SK-N-SH (cell line): ENCODE measurements around the gene ZNF580. TPM values are rescaled to one million over a fixed set of nuclear protein-coding genes. Genes with fewer than 3 reads are reported as not detected.

Source experiments
- CTCF ChIA-PET: fragments of 300-600, 350-600 bp; formaldehyde crosslinking; extraction: SDS; loops from one replicate; lab custom pipeline; 2021; lab: Yijun Ruan, JAX
- POLR2A ChIA-PET: fragments of 350-600 bp; sonication (Branson Sonifier 250); formaldehyde crosslinking; extraction: SDS; loops from one replicate; lab custom pipeline; 2020; ENCODE audit warnings: antibody characterized with exemption, inconsistent platforms; lab: Yijun Ruan, JAX
- DNase-seq: peaks from one replicate; pipeline ENCODE4 v3.0.0; 2012
- H2AFZ ChIP-seq: fragments of 200-600 bp; sonication (generic); 2 replicates; pipeline ENCODE4 v1.8.1; 2016; ENCODE audit warnings: antibody characterized with exemption, mild to moderate bottlenecking, low read depth
- H3F3A ChIP-seq: fragments of 200-600 bp; sonication (generic); replicated peaks from 2 replicates; pipeline ENCODE3; 2016; ENCODE audit warnings: antibody characterized with exemption, mild to moderate bottlenecking; ENCODE audit not compliant: insufficient read depth
- H3K27ac ChIP-seq, 2 experiments: fragments of 200-500 bp in 1 of 2; fragments of 200-600 bp in 1 of 2; sonication (Bioruptor generic) in 1 of 2; sonication (generic), shearing (Covaris generic) in 1 of 2; 2 replicates each; pipeline versions ENCODE4 v1.5.1 to v1.6.1; 2014 to 2016; ENCODE audit warnings: low read depth in 2 of 2, inconsistent platforms in 1 of 2, low read length in 1 of 2, mild to moderate bottlenecking in 1 of 2, mixed read lengths in 1 of 2
- H3K27me3 ChIP-seq: fragments of 200-600 bp; sonication (generic), shearing (Covaris generic); 2 replicates; pipeline ENCODE4 v1.6.1; 2016; ENCODE audit warnings: mixed run types; ENCODE audit not compliant: insufficient read depth
- H3K36me3 ChIP-seq, 2 experiments: fragments of 200-500 bp in 1 of 2; fragments of 200-600 bp in 1 of 2; sonication (Bioruptor generic) in 1 of 2; sonication (generic) in 1 of 2; replicated peaks in 1 of 2; 2 replicates each; pipeline versions ENCODE3 to v1.5.1; 2014 to 2016; ENCODE audit warnings: low read length in 1 of 2, mild to moderate bottlenecking in 1 of 2; ENCODE audit not compliant: insufficient read depth in 2 of 2, control insufficient read depth in 1 of 2
- H3K4me1 ChIP-seq, 2 experiments: fragments of 200-500 bp in 1 of 2; fragments of 200-600 bp in 1 of 2; sonication (Bioruptor generic) in 1 of 2; sonication (generic), shearing (Covaris generic) in 1 of 2; 2 replicates each; pipeline versions ENCODE4 v1.5.1 to v1.6.1; 2014 to 2016; ENCODE audit warnings: low read depth in 1 of 2, low read length in 1 of 2, mixed run types in 1 of 2; ENCODE audit not compliant: insufficient read depth in 2 of 2, control insufficient read depth in 1 of 2
- H3K4me2 ChIP-seq: fragments of 200-600 bp; sonication (generic), shearing (Covaris generic); 2 replicates; pipeline ENCODE4 v1.6.1; 2017; ENCODE audit warnings: mixed run types
- H3K4me3 ChIP-seq, 2 experiments: fragments of 200-500 bp in 1 of 2; fragments of 200-600 bp in 1 of 2; sonication (Bioruptor generic) in 1 of 2; sonication (generic), shearing (Covaris generic) in 1 of 2; 2 replicates each; pipeline versions ENCODE4 v1.5.1 to v1.8.1; 2014 to 2016; ENCODE audit warnings: low read depth in 2 of 2, inconsistent platforms in 1 of 2, low read length in 1 of 2, mild to moderate bottlenecking in 1 of 2, mixed read lengths in 1 of 2, moderate library complexity in 1 of 2
- H3K79me2 ChIP-seq: fragments of 200-600 bp; sonication (generic); 2 replicates; pipeline ENCODE4 v1.8.1; 2017; ENCODE audit warnings: mild to moderate bottlenecking; ENCODE audit not compliant: insufficient read depth
- H3K9ac ChIP-seq: fragments of 200-600 bp; sonication (generic); 2 replicates; pipeline ENCODE4 v1.6.1; 2017; ENCODE audit warnings: mixed run types
- H3K9me2 ChIP-seq: fragments of 200-600 bp; sonication (generic); 2 replicates; pipeline ENCODE4 v1.6.1; 2017; ENCODE audit warnings: mixed run types
- H3K9me3 ChIP-seq: fragments of 200-600 bp; sonication (generic); 2 replicates; pipeline ENCODE4 v1.6.1; 2017; ENCODE audit warnings: mixed run types, mild to moderate bottlenecking, moderate library complexity
- H4K20me1 ChIP-seq: fragments of 200-600 bp; sonication (generic); 2 replicates; pipeline ENCODE4 v1.6.1; 2017; ENCODE audit warnings: mild to moderate bottlenecking, mixed run types; ENCODE audit not compliant: insufficient read depth
- CHD2 ChIP-seq: fragments of 150-350 bp; IDR thresholded peaks from 2 replicates; pipeline ENCODE4 v1.6.1; 2018; ENCODE audit warnings: low read length; ENCODE audit not compliant: partially characterized antibody
- EP300 ChIP-seq, 2 experiments: IDR thresholded peaks; 2 replicates each; pipeline versions ENCODE4 v1.4.0 to v1.6.1; 2012; ENCODE audit warnings: borderline replicate concordance in 1 of 2, low read depth in 1 of 2, low read length in 1 of 2
- EZH2phosphoT487 ChIP-seq: fragments of 200-600 bp; sonication (generic); IDR thresholded peaks from 2 replicates; pipeline ENCODE4 v1.6.1; 2017; ENCODE audit warnings: low read depth, mixed run types, mild to moderate bottlenecking, antibody characterized with exemption, moderate library complexity, borderline replicate concordance
- FOSL2 ChIP-seq: IDR thresholded peaks from 2 replicates; pipeline ENCODE4 v1.4.0; 2012; ENCODE audit warnings: low read depth, mild to moderate bottlenecking, moderate library complexity, borderline replicate concordance
- FOXM1 ChIP-seq: IDR thresholded peaks from 2 replicates; pipeline ENCODE4 v1.4.0; 2012; ENCODE audit warnings: low read depth, mild to moderate bottlenecking
- GATA2 ChIP-seq: sonication (generic); formaldehyde crosslinking; IDR thresholded peaks from 2 replicates; pipeline ENCODE4 v1.5.0; 2020; ENCODE audit warnings: mild to moderate bottlenecking, missing genetic modification reagents
- JUND ChIP-seq: IDR thresholded peaks from 2 replicates; pipeline ENCODE4 v1.4.0; 2012
- MXI1 ChIP-seq: IDR thresholded peaks from 2 replicates; pipeline ENCODE4 v1.6.1; 2012; ENCODE audit warnings: mild to moderate bottlenecking, low read depth, low read length, improper control_type of control experiment
- RCOR1 ChIP-seq: fragments of 150-350 bp; IDR thresholded peaks from 2 replicates; pipeline ENCODE4 v1.6.1; 2017; ENCODE audit warnings: antibody characterized with exemption, low read length
- RFX5 ChIP-seq: IDR thresholded peaks from 2 replicates; pipeline ENCODE4 v1.6.1; 2012; ENCODE audit warnings: mild to moderate bottlenecking, improper control_type of control experiment, low read length
- SIN3A ChIP-seq: IDR thresholded peaks from 2 replicates; pipeline ENCODE4 v1.6.1; 2012; ENCODE audit warnings: low read depth, mild to moderate bottlenecking, low read length, moderate library complexity, borderline replicate concordance
- TEAD4 ChIP-seq: IDR thresholded peaks from 2 replicates; pipeline ENCODE4 v1.4.0; 2012; ENCODE audit warnings: mild to moderate bottlenecking, borderline replicate concordance; ENCODE audit not compliant: insufficient read depth
- YY1 ChIP-seq: IDR thresholded peaks from 2 replicates; pipeline ENCODE4 v1.4.0; 2012; ENCODE audit warnings: low read depth, mild to moderate bottlenecking
- WGBS: methylation state at CpG from one replicate; pipeline ENCODE4 v1.1.6; 2017; ENCODE audit warnings: low lambda C conversion rate; 5-methylcytosine and 5-hydroxymethylcytosine counted together
- polyA plus RNA-seq, 3 experiments: library from polyadenylated mRNA; depleted of rRNA; stranded (reverse); fragments of >200 nt; gene quantifications; 2 replicates each; pipeline ENCODE4 v1.2.3, GENCODE V29; 2012
- TF ChIP-seq, protein P1 (sequence below): fragments of 200-600 bp; sonication (generic); IDR thresholded peaks from 2 replicates; pipeline ENCODE4 v1.6.1; 2017; ENCODE audit warnings: antibody characterized with exemption, mild to moderate bottlenecking, moderate library complexity
- TF ChIP-seq, protein P2 (sequence below): fragments of 150-350 bp; IDR thresholded peaks from 2 replicates; pipeline ENCODE4 v1.6.1; 2017; ENCODE audit warnings: antibody characterized with exemption, low read length, low read depth, borderline replicate concordance
- TF ChIP-seq, protein P3 (sequence below): IDR thresholded peaks from 2 replicates; pipeline ENCODE4 v1.6.1; 2012; ENCODE audit warnings: mild to moderate bottlenecking, low read depth, low read length, moderate library complexity

Gene ZNF580
- polyA plus RNA-seq, 1 of the 3 experiments (the other 2 are of a cell fraction), result 21.9 TPM

DNA sequence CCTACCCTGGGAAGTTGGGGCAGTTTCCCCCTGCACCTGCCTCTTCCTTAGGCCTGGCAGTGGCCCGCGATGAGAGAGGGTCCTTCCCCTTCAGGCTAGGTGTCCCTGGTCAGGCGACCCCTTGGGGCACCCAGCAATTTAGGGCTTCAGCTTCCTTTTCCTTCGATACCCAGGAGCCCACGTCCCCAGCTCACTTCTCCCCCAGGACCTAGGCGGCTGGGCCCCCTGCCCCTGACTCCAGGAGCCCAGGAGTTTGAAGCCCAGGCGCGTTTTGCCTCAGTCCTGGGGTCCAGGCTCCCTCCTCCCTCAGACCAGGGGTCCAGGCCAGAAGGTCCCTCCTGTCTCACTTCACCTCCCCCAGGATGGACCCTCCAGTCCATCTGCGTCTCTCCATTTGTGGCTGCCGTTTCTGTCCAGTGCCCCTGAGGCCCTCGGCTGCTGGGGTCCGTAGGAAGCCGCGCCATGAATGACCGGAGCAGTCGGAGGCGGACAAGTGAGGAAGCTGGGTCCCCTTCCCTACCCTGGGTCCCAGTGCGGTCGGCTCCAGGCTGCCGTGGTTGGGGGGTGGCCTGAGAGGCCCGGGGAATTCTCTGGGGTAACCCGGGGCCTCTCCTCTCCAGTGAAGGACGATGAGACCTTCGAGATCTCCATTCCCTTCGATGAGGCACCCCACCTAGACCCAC is 7.9 kb downstream of the ZNF580 start (continued):
- TF ChIP-seq, protein P1, sequence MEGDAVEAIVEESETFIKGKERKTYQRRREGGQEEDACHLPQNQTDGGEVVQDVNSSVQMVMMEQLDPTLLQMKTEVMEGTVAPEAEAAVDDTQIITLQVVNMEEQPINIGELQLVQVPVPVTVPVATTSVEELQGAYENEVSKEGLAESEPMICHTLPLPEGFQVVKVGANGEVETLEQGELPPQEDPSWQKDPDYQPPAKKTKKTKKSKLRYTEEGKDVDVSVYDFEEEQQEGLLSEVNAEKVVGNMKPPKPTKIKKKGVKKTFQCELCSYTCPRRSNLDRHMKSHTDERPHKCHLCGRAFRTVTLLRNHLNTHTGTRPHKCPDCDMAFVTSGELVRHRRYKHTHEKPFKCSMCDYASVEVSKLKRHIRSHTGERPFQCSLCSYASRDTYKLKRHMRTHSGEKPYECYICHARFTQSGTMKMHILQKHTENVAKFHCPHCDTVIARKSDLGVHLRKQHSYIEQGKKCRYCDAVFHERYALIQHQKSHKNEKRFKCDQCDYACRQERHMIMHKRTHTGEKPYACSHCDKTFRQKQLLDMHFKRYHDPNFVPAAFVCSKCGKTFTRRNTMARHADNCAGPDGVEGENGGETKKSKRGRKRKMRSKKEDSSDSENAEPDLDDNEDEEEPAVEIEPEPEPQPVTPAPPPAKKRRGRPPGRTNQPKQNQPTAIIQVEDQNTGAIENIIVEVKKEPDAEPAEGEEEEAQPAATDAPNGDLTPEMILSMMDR, result no peak

DNA sequence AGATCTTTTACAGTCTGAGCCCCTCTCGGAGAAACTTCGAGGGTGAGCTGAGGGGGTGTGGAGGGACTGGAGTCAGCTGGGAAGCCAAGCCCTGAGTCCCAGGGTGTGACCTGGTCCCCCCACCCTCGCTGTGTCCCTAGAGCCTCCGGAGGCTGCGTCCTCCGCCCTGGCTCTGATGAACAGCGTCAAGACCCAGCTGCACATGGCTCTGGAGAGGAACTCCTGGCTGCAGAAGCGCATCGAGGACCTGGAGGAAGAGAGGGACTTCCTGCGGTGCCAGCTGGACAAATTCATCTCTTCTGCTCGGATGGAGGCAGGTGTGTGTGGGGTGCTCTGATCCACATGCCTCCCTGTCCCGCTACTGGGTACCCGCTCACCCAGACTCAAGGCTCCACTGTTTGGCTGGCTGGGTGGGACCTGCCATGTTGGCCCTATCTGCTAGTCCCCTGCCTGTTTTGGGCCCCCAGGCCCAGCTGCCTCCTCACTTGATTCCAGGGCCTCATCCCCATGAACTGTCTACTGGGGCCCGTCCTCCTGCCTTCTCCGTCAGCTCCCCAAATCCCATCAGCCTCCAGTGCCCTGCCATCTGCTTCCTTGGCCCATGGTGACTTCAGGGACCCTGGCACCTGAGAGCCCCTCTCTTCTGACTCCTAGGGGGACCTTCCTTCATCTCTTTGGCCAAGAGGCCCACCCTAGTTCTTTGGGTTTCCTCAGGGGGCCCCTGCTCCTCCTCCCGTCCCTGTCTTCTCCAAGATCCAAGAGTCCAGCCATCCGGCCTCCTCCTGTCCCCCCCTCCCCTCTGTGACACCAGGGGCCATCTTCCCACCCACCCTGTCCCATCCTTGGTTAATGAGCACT is 8.7 kb downstream of the ZNF580 start:
- peaks cover 5 to 31% of the 10 kb centered on the region in 2 experiments; a peak in 2 of 4 replicates for H3K4me1 ChIP-seq
- no peaks in the 10 kb centered on the region for H3K9me3 ChIP-seq
- WGBS, result 97% methylated on average over 13 of the region's 17 CpGs
- TF ChIP-seq FOSL2 (no peak), EP300 (IDR thresholded peaks at IDR 0.05; ENCODE audit: borderline replicate concordance in 1 of 2, low read depth in 1 of 2, low read length in 1 of 2) (no peak), TEAD4 (no peak), YY1 (no peak), MXI1 (no peak), FOXM1 (no peak), CHD2 (no peak), RFX5 (no peak), JUND (no peak), SIN3A (no peak), RCOR1 (no peak), GATA2 (CRISPR knock-in tag) (no peak), EZH2phosphoT487 (no peak)
- TF ChIP-seq, protein P2, sequence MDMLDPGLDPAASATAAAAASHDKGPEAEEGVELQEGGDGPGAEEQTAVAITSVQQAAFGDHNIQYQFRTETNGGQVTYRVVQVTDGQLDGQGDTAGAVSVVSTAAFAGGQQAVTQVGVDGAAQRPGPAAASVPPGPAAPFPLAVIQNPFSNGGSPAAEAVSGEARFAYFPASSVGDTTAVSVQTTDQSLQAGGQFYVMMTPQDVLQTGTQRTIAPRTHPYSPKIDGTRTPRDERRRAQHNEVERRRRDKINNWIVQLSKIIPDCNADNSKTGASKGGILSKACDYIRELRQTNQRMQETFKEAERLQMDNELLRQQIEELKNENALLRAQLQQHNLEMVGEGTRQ, result no peak
- TF ChIP-seq, protein P3, sequence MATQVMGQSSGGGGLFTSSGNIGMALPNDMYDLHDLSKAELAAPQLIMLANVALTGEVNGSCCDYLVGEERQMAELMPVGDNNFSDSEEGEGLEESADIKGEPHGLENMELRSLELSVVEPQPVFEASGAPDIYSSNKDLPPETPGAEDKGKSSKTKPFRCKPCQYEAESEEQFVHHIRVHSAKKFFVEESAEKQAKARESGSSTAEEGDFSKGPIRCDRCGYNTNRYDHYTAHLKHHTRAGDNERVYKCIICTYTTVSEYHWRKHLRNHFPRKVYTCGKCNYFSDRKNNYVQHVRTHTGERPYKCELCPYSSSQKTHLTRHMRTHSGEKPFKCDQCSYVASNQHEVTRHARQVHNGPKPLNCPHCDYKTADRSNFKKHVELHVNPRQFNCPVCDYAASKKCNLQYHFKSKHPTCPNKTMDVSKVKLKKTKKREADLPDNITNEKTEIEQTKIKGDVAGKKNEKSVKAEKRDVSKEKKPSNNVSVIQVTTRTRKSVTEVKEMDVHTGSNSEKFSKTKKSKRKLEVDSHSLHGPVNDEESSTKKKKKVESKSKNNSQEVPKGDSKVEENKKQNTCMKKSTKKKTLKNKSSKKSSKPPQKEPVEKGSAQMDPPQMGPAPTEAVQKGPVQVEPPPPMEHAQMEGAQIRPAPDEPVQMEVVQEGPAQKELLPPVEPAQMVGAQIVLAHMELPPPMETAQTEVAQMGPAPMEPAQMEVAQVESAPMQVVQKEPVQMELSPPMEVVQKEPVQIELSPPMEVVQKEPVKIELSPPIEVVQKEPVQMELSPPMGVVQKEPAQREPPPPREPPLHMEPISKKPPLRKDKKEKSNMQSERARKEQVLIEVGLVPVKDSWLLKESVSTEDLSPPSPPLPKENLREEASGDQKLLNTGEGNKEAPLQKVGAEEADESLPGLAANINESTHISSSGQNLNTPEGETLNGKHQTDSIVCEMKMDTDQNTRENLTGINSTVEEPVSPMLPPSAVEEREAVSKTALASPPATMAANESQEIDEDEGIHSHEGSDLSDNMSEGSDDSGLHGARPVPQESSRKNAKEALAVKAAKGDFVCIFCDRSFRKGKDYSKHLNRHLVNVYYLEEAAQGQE, result no peak
- H3K27me3 ChIP-seq, result no peaks in the 10 kb centered on the region
- H3K9ac ChIP-seq, result 0 out of 2 replicates have a peak overlapping the region, but pooled peaks have one; percentile 77
- H3F3A ChIP-seq, result peaks cover 17% of the 10 kb centered on the region
- DNase-seq, result no peak
- H2AFZ ChIP-seq, result no peak overlapping the region
- H3K4me3 ChIP-seq, result peak overlapping the region in 1 of 2 experiments; percentile 82; a peak in 2 of 4 replicates
- no peak overlapping the region; a peak in 1 of 4 replicates for H3K27ac ChIP-seq
- CTCF ChIA-PET, result interaction anchor here (0.7 to 4.5 kb wide), 3 partner anchors 9 to 146 kb away, joined by 3 to 30 read pairs (median 3); no protein-coding TSS in a partner anchor
- peak overlapping the region; percentile 96 for H3K4me2 ChIP-seq
- H3K79me2 ChIP-seq, result peaks cover 25% of the 10 kb centered on the region
- peaks cover 3 to 30% of the 10 kb centered on the region in 2 experiments for H3K36me3 ChIP-seq
- no peaks in the 10 kb centered on the region for H4K20me1 ChIP-seq
- H3K9me2 ChIP-seq, result no peaks in the 10 kb centered on the region
- POLR2A ChIA-PET, result interaction anchor here (0.9 kb wide), 1 partner anchor 13 kb away, joined by 3 read pairs; no protein-coding TSS in a partner anchor
